NCI-H2107 (cell line): ENCODE measurements around the gene YARS1.
A peak's percentile ranks its signal among the peaks of the same experiment; 100 is the strongest.

Experiments used
- DNase-seq: peaks from one replicate; lab custom pipeline; 2025; lab: John Stamatoyannopoulos, UW

The YARS1 gene

DNA sequence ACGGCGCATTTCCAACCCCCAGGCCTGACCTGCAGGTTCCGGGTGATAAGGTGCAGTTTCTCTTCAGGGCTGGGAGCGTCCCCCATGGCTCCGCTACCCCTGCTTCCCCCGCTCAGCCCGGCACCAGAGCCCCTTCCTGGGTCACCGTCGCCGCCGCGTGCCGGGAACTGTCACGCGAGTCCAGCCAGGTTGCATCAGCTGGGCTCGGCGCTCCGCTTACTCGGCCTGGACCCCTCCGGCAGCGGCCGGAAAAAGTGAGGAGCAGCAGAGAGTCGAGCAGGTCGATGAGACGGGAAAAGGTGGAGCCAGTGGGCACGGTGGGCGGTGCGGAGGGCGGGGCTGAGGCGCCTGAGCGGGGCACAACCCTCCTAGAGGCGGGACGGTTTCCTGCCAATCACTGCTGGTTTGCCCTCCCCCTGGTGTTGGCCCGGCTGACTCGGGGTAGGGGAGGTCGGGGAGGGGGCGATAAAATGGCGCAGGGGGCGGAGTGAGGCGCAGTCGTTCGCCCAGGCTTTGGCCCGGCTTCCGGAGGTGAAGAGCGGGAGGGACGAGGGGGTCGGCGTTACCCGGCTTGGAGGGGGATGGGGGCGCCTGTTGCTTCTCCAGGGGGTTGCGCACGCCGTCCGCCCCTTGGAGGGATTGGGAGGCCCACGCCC is at the start of gene YARS1, which contains the start of gene S100PBP:
Gene YARS1 (minus strand): TSS at position 200 of the 656 bp plus-strand sequence. CDS start 114 bp downstream, at position 86.
Gene S100PBP (plus strand): TSS at position 495 of the 656 bp plus-strand sequence. CDS start 8,447 bp downstream, outside the sequence.
- DNase-seq, result peak; percentile 97

- DNase-seq, result no peak
Measured at GRCh38 chr1:32865639-32866405, 48.7 kb upstream of the YARS1 start.

DNA sequence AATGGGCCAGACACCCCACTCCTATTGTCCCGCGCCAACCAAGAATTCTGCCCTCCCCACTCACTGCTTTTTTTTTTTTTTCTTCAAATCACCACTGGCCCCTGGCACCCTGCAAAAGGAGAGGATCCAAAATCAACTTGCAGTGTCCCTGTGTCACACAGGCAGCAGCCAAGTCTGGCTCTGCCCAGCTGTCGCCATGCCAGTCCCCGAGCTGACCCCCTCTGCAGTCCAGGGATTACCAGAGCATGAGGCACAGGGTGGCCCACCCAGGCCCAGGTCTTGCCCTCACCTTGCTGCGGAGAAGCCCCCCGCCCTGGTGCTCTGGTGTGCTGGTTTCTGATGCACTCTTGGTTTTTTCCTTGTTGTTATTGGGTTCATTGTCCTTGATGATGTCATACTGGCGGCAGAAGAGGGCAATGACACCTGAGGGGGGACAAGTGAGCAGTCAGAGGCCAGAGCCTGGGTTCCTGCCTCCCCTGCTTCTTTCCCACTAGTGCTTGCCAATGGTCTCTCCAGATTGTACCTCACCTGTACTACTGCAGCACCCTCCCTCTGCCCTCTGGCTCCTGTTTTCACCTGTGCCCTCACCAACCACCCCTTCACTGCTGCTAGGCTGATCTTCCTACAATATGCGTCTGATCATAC is 47.3 kb upstream of the YARS1 start:
- DNase-seq, result no peak

GRCh38 chr1:32863881-32864245 is 46.7 kb upstream of the YARS1 start:
- DNase-seq, result no peak

- no peak for DNase-seq
Measured at GRCh38 chr1:32863218-32863880, 46.2 kb upstream of the YARS1 start.

DNA sequence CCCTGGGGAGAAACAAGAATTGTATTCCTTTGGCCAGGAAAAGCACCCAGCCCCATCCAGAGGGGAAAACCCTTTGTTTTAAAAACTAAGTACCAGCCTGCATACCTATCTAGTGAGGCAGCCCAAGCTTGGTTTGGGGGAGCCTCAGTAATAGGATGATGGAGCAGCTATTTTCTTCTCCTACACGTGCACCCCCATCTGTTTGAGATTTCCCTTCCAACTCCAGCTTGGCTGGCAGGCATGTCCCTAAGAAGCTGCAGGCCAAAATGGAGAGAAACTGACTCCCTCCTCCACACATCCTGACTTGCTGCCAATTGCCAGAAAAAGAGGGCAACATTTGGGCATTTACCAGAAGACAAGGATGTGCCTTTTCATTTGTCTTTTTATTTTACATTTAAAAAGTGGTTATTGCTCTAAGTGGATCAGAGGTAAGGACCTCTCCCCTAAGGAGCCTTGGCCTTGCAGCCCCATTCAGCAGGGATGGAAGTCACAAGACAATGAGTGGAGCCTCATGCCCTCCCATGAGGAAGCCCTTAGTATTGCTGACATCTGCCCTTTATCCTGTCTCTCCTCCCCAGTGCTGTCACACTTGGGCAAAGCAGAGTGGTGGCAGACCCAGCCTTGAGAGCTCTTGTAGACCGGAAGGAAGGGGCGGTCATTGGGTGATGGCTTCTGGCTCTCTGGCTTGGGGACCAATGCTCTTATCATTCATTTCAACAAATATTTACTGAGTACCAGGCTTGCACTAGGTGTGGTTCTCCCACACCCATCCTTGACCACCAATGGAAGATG is 44.9 kb upstream of the YARS1 start:
- no peak for DNase-seq

- no peak for DNase-seq
Measured at GRCh38 chr1:32860566-32860965, 43.4 kb upstream of the YARS1 start.

GRCh38 chr1:32859915-32860314 is 42.8 kb upstream of the YARS1 start:
- no peak for DNase-seq

GRCh38 chr1:32858791-32859190 is 41.6 kb upstream of the YARS1 start:
- DNase-seq, result no peak

DNA sequence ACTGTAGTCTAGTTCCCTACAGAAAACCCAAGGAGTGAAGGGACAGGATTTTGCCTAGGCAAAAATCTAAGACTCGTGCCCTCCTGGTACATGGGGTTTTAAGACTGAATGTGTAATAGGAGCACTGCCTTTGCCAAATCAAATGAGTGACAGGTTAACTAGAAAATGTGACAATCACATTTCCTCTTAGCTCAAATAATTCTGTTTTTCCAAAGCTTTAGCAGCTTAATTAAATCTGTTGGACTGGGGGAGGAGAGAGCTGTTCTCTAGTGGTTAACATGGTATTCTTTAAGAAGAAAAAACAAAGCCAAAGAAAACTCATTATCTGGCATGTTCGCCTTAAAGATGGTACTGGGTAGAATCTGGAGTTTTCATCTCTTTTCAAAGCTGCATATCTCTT is 41.0 kb upstream of the YARS1 start:
- no peak for DNase-seq

DNA sequence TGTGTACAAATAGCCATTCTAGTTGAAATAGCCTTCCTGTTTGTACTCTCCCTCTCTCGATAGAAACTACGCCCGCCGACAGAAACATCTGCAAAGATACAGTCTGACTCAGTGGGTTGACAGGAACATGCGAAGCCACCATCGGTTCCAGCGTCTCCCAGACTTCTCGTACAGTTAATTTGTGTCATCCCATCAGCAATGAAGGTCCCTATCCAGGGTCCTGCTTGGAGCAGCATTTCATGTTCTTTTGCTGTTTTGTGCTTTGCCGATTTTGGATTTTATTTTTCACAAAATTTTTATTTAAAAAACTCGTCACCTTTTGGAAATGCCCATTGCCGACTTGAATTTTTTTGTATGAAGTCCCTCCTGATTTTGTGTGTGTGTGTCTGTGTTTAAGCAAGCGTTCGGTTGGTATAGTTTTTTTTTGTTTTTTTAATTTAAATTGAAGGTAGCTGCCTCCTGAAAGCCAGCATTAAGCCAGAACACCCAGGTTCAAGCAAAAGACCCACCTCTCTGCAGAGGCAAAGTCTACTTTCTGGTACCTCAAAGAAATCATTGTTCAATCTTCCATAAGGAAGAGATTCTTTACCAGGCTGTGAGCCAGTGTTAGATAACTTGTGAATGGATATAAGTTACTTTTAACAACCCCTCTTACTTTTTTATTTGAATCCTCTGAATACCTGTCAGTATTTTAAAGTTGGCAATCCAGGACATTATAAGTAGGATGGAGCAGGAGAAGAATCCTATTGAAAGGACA is 38.9 kb upstream of the YARS1 start:
- no peak for DNase-seq

DNA sequence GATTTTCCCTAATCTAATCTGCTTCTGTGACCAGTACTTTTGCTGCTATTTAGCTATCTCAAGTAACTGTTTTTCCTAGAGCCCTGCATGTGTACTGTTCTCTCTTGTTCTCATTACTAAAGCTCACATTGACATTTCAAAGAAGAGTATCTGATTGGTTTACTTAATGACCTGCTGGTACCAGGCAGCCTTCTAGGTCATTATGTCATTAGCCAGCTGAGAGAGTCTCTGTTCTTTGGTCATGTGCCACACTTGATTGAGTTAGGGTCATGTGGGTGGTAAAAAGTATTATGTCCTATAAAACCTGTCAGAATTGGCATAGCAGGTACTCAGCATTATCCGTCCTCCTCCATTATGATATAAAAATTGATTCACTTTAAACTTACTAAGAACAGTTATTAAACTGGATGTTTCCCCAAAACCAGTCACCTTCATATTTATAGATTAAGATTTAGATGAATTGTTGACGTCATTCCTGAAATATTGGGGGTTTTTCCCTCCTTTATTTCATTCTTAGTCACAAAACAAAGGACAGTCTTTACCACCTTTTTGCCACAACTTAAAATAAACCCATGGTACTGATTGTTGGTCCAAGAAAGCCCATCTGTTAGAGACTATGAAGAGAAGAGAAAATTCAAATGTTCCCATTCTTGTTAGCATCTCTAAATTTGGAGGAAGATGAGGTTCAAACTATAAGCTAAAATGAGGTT is 31.4 kb upstream of the YARS1 start:
- no peak for DNase-seq

- no peak for DNase-seq
Measured at GRCh38 chr1:32831878-32832277, 14.7 kb upstream of the YARS1 start.

DNA sequence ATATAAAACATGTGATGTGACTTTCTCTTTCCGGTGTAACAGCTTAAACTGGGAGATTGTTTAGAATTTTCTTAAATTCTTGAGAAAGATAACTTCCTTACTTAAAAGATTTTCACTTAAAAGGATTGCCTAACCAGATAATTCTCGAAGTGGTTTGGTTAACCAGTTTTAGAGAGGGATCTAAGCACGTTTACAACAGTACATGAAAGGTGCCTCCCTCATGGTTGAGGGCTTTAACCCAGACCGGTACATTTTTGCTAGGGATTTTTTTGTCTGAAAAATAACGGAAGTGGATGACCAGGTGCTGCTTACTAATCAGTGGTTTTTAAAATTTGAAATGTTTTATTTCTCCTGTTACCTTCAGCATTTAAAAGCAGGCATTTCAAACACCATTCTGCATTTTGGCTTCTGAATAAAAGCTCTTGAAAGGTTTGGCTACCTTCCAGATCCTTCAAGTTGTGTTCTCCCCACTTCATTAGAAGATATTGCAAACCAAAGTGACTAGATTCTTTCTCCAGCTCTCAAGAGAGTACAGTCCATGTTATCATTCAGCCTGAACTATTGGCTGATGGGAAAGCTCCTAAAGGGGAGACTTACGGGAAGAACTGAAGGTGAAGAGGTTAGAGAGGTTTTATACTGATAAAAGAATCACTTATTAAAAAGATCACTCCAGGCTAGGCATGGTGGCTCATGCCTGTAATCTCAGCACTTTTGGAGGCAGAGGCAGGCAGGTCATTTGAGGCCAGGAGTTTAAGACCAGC is 13.1 kb upstream of the YARS1 start:
- DNase-seq, result peak; percentile 59

DNA sequence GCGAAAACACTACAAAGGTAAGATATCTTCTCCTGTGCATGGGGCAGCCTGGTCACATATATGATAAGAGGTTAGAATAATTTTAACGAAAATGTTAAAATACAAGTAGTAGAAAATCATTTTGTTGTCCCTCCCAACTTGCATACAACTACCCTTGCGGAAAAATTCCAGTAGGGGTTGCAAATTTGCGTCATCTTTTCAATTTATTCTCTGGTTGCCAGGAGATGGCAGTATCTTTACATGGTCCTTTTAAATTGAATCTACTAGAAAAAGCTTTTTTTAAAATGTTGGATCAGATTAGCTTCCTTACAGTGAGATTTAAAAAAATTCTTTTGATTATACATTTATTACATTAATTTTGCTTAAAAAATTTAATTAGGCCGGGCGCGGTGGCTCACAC is 11.2 kb upstream of the YARS1 start:
- DNase-seq, result no peak

DNA sequence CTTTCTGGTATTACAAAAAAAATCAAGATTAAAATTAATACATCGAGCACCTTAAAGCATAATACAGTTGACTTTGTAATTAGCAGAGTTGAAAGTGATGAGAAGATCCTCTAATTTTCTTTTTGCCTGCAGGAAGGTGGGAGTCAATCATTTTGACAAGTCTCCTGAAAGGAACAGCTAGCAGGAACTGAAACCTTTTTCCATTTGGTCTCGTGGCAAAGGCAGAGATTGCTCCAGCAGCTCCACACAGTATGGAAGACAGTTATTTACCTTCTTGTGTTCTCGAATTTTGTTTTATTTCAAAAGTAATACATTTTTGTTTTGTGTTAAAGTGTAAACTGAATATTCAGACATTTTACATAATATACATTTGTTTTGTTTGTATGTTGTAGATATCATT is 8.0 kb upstream of the YARS1 start:
- no peak for DNase-seq

DNA sequence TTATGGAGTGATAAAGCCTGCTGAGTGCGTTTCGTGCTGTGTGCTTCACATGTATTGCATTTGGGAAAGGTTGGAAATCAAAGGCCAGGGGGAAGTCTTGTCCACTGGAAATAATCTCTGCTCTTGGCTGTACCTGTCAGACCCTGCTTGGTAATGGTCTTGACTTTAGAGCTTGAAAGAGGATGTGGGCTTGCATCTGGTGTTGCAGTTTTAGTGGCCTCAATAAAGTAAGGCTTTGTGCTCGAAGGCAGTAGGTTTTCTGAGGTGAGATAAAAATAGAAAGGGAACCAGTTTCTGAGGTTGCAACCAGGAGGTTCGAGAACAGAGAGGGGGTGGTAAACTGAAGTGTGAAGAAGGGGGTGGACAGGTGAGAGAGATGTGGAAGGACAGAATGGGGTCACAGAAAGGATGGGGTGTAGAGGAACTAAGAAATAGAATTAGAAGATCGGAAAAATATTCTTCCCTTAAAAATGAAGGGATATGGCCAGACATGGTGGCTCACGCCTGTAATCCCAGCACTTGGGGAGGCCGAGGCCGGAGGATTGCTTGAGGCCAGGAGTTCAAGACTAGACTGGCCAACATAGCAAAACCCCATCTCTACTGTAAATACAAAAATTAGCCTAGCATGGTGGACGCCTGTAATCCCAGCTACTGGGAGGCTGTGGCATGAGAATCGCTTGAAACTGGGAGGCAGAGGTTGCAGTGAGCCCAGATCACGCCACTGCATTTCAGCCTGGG is 1.8 kb upstream of the YARS1 start:
- no peak for DNase-seq

GRCh38 chr1:32817815-32818786 is 943 bp upstream of the YARS1 start:
- DNase-seq, result peak; percentile 80
